ENCODE results near the gene SLAMF1.
"Not testable (repeated sequence)": the region's sequence is repeated elsewhere in the genome, so short reads cannot be mapped to it uniquely, and the experiment has no call there.

Gene SLAMF1

GRCh38 chr1:160640359-160641123 lies 6.3 kb downstream of the SLAMF1 start:
- no peak for DNase-seq (ENCODE audit: low read depth)

GRCh38 chr1:160639652-160640051 lies 7.2 kb downstream of the SLAMF1 start:
- DNase-seq (ENCODE audit: low read depth) = no peak

GRCh38 chr1:160638926-160639325 lies 7.9 kb downstream of the SLAMF1 start:
- DNase-seq (ENCODE audit: low read depth) = no peak

- no peak for DNase-seq (ENCODE audit: low read depth)
Measured at GRCh38 chr1:160638540-160638857, 8.3 kb downstream of the SLAMF1 start.

GRCh38 chr1:160637821-160638539 lies 8.9 kb downstream of the SLAMF1 start:
- DNase-seq (ENCODE audit: low read depth) = no peak

- DNase-seq (ENCODE audit: low read depth) = no peak
Measured at GRCh38 chr1:160637065-160637464, 9.8 kb downstream of the SLAMF1 start.

- no peak for DNase-seq (ENCODE audit: low read depth)
Measured at GRCh38 chr1:160636547-160636946, 10.3 kb downstream of the SLAMF1 start.

- no peak for DNase-seq (ENCODE audit: low read depth)
Measured at GRCh38 chr1:160636076-160636475, 10.8 kb downstream of the SLAMF1 start.

- DNase-seq (ENCODE audit: low read depth) = no peak
Measured at GRCh38 chr1:160634543-160635491, 12.0 kb downstream of the SLAMF1 start.

- no peak for DNase-seq (ENCODE audit: low read depth)
Measured at GRCh38 chr1:160633330-160633903, 13.4 kb downstream of the SLAMF1 start.

GRCh38 chr1:160631983-160632625 lies 14.7 kb downstream of the SLAMF1 start:
- DNase-seq (ENCODE audit: low read depth) = no peak

- DNase-seq (ENCODE audit: low read depth) = no peak
Measured at GRCh38 chr1:160630523-160631451, 16.1 kb downstream of the SLAMF1 start.

GRCh38 chr1:160629286-160630210 lies 17.3 kb downstream of the SLAMF1 start:
- DNase-seq (ENCODE audit: low read depth) = peak; percentile 55

- no peak for DNase-seq (ENCODE audit: low read depth)
Measured at GRCh38 chr1:160628799-160629263, 18.0 kb downstream of the SLAMF1 start.

- not testable (repeated sequence) for DNase-seq (ENCODE audit: low read depth)
Measured at GRCh38 chr1:160627677-160628289, 19.1 kb downstream of the SLAMF1 start.

GRCh38 chr1:160626509-160627342 lies 20.1 kb downstream of the SLAMF1 start:
- DNase-seq (ENCODE audit: low read depth) = no peak

GRCh38 chr1:160625725-160626498 lies 20.9 kb downstream of the SLAMF1 start:
- no peak for DNase-seq (ENCODE audit: low read depth)

Measured in stimulated activated CD8-positive, alpha-beta memory T cell treated with anti-CD3 and anti-CD28 coated beads, Interleukin-12 subunit alpha, Interleukin-12 subunit beta, amount 100 ng/mL, for 1 hour (primary cell).